ENCODE data around the gene ATXN1. TPM values are rescaled to one million over a fixed set of nuclear protein-coding genes. Genes with fewer than 3 reads are reported as not detected.

Gene ATXN1
- total RNA-seq, 1 donor from 2014 or later: 15.5 TPM

- Mint-ChIP-seq H3K27me3 (ENCODE audit: unreplicated experiment) (no peaks in the 10 kb centered on the region), H3K27ac (ENCODE audit: unreplicated experiment) (no peak overlapping the region), H3K4me1 (ENCODE audit: low read depth, unreplicated experiment) (peaks cover 9% of the 10 kb centered on the region), H3K36me3 (ENCODE audit: unreplicated experiment) (no peaks in the 10 kb centered on the region), H3K9me3 (ENCODE audit: unreplicated experiment) (no peaks in the 10 kb centered on the region), H3K4me3 (ENCODE audit: unreplicated experiment) (no peak overlapping the region)
- TF ChIP-seq, protein P1, sequence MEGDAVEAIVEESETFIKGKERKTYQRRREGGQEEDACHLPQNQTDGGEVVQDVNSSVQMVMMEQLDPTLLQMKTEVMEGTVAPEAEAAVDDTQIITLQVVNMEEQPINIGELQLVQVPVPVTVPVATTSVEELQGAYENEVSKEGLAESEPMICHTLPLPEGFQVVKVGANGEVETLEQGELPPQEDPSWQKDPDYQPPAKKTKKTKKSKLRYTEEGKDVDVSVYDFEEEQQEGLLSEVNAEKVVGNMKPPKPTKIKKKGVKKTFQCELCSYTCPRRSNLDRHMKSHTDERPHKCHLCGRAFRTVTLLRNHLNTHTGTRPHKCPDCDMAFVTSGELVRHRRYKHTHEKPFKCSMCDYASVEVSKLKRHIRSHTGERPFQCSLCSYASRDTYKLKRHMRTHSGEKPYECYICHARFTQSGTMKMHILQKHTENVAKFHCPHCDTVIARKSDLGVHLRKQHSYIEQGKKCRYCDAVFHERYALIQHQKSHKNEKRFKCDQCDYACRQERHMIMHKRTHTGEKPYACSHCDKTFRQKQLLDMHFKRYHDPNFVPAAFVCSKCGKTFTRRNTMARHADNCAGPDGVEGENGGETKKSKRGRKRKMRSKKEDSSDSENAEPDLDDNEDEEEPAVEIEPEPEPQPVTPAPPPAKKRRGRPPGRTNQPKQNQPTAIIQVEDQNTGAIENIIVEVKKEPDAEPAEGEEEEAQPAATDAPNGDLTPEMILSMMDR (IDR thresholded peaks at IDR 0.05; ENCODE audit: partially characterized antibody, unreplicated experiment): no peak
- no peak for DNase-seq
Observed at GRCh38 chr6:16510245-16510644, 251.0 kb downstream of the ATXN1 start.

DNA sequence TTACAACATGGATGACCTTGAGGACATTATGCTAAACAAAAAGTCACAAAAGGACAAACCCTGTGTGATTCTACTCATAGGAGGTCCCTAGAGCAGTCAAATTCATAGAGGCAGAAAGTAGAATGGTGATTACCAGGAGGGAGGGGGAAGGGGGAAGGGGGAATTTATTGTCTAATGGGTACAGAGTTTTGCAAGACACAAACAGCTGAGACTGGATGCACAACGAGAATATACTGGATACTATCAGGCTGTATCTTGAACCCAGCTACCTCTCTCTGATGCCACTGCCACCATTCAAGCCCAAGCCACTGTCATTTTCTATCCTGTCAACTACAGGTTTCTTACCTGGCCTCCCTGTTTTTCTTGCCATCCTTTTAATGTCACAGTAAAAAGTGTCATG lies 252.3 kb downstream of the ATXN1 start:
- peaks cover 13% of the 10 kb centered on the region for H3K4me1 Mint-ChIP-seq (ENCODE audit: low read depth, unreplicated experiment)
- no peak overlapping the region for H3K27ac Mint-ChIP-seq (ENCODE audit: unreplicated experiment)
- DNase-seq: no peak
- TF ChIP-seq, protein P1 (IDR thresholded peaks at IDR 0.05; ENCODE audit: partially characterized antibody, unreplicated experiment): no peak
- no peak overlapping the region for H3K4me3 Mint-ChIP-seq (ENCODE audit: unreplicated experiment)
- no peaks in the 10 kb centered on the region for H3K36me3 Mint-ChIP-seq (ENCODE audit: unreplicated experiment)
- no peaks in the 10 kb centered on the region for H3K27me3 Mint-ChIP-seq (ENCODE audit: unreplicated experiment)
- H3K9me3 Mint-ChIP-seq (ENCODE audit: unreplicated experiment): no peaks in the 10 kb centered on the region

DNA sequence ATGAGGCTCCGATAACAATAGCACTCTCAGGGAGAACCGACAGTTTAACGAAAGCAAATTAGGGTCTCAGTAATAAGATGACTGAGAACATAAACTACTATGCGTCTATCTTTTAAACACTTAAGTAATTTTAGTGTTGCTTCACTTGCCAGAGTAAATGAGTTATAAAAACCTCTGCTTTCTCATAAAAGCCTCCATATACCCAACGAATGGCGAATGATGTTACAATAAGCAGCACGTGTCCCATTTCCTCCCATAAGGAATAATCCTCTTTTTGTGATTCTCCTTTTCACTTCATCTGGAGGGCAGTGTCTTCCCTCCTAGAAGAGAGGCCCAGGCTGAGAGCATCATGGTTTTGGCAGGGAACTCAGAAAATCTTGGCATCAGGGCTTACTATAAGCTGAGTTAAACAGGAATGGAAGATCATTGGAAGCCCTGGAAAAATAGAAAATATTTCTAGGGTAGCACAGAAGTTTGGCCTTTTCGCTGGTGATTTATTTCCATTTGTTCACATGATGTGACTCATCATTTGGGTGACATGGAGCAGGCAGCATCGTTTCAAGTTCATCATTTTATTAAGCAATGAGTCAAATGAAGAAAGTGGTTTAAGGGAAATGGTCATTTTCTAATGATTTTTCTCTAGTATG lies 255.4 kb downstream of the ATXN1 start:
- TF ChIP-seq, protein P1 (IDR thresholded peaks at IDR 0.05; ENCODE audit: partially characterized antibody, unreplicated experiment): no peak
- DNase-seq: no peak
- Mint-ChIP-seq H3K4me3 (ENCODE audit: unreplicated experiment) (no peak overlapping the region), H3K27me3 (ENCODE audit: unreplicated experiment) (peaks cover 2% of the 10 kb centered on the region), H3K4me1 (ENCODE audit: low read depth, unreplicated experiment) (peaks cover 11% of the 10 kb centered on the region), H3K27ac (ENCODE audit: unreplicated experiment) (no peak overlapping the region), H3K9me3 (ENCODE audit: unreplicated experiment) (no peaks in the 10 kb centered on the region), H3K36me3 (ENCODE audit: unreplicated experiment) (no peaks in the 10 kb centered on the region)

DNA sequence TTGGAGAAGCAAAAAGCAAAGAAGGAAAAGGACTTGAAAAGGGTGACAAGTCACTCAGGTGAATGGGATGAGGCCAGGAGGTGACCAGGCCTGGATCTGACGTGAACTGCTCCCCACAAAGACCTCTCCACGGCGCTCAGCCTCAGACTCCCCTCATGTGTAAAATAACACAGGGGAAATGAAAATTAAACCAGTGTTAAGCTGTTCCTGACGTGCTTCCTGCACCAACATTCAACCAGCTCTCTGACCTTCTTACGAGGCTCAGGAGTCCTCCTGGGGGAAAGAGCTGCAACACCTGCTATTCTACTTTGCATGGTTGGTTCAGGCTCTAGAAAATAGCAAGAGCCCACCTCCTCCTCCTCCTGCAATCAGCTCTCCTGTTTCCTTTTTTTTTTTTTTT lies 256.7 kb downstream of the ATXN1 start:
- H3K36me3 Mint-ChIP-seq (ENCODE audit: unreplicated experiment): no peaks in the 10 kb centered on the region
- H3K4me3 Mint-ChIP-seq (ENCODE audit: unreplicated experiment): no peak overlapping the region
- peaks cover 2% of the 10 kb centered on the region for H3K27me3 Mint-ChIP-seq (ENCODE audit: unreplicated experiment)
- TF ChIP-seq, protein P1 (IDR thresholded peaks at IDR 0.05; ENCODE audit: partially characterized antibody, unreplicated experiment): no peak
- H3K4me1 Mint-ChIP-seq (ENCODE audit: low read depth, unreplicated experiment): peaks cover 11% of the 10 kb centered on the region
- no peak for DNase-seq
- no peaks in the 10 kb centered on the region for H3K9me3 Mint-ChIP-seq (ENCODE audit: unreplicated experiment)
- no peak overlapping the region for H3K27ac Mint-ChIP-seq (ENCODE audit: unreplicated experiment)

DNA sequence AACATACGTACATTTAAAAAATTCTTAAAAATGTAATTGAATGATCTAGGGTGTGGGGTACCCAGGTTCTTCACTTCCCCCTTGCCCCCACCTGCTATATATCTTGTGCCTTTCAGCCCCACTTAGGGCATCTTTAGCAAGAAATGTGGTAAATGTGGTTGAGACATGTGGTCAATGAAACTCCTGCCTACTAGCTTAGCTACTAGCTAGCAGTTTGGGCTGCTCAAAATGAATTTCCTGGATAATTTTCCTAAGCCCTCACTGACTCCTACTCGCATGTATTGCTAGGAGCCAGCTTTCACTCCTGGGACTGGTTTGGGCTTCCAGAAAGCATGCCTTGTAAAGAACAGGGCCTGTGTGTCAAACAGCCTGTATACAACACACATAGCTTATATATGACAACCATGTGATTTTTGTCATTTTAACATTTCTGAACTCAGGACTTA lies 257.3 kb downstream of the ATXN1 start:
- H3K9me3 Mint-ChIP-seq (ENCODE audit: unreplicated experiment): no peaks in the 10 kb centered on the region
- H3K36me3 Mint-ChIP-seq (ENCODE audit: unreplicated experiment): no peaks in the 10 kb centered on the region
- TF ChIP-seq, protein P1 (IDR thresholded peaks at IDR 0.05; ENCODE audit: partially characterized antibody, unreplicated experiment): no peak
- DNase-seq: no peak
- peaks cover 11% of the 10 kb centered on the region for H3K4me1 Mint-ChIP-seq (ENCODE audit: low read depth, unreplicated experiment)
- H3K27ac Mint-ChIP-seq (ENCODE audit: unreplicated experiment): no peak overlapping the region
- H3K27me3 Mint-ChIP-seq (ENCODE audit: unreplicated experiment): peaks cover 2% of the 10 kb centered on the region
- H3K4me3 Mint-ChIP-seq (ENCODE audit: unreplicated experiment): no peak overlapping the region
